GM06990 (cell line): Measurements from ENCODE around the gene SENP5.
"Not testable (repeated sequence)": the region's sequence is repeated elsewhere in the genome, so short reads cannot be mapped to it uniquely, and the experiment has no call there.

Source experiments
- DNase-seq: peaks from one replicate; pipeline ENCODE4 v3.0.0-alpha.2; 2011; ENCODE audit not compliant: insufficient read length; ENCODE audit errors: extremely low read depth
- H3K27me3 ChIP-seq: replicated peaks from 2 replicates; pipeline ENCODE4 v1.6.0; 2011; ENCODE audit warnings: low read length; ENCODE audit not compliant: control insufficient read depth, insufficient read depth
- H3K36me3 ChIP-seq: 2 replicates; pipeline ENCODE4 v1.5.1; 2011; ENCODE audit warnings: low read length; ENCODE audit not compliant: control insufficient read depth, insufficient read depth
- H3K4me3 ChIP-seq: replicated peaks from 2 replicates; pipeline ENCODE4 v1.5.1; 2011; ENCODE audit warnings: low read depth, mild to moderate bottlenecking, control low read depth, low read length
- CTCF ChIP-seq: IDR thresholded peaks from 2 replicates; pipeline ENCODE4 v1.5.1; 2011; ENCODE audit warnings: low read length, control low read depth, mild to moderate bottlenecking, inconsistent platforms; ENCODE audit not compliant: insufficient read depth, poor library complexity, severe bottlenecking

SENP5 gene

DNA sequence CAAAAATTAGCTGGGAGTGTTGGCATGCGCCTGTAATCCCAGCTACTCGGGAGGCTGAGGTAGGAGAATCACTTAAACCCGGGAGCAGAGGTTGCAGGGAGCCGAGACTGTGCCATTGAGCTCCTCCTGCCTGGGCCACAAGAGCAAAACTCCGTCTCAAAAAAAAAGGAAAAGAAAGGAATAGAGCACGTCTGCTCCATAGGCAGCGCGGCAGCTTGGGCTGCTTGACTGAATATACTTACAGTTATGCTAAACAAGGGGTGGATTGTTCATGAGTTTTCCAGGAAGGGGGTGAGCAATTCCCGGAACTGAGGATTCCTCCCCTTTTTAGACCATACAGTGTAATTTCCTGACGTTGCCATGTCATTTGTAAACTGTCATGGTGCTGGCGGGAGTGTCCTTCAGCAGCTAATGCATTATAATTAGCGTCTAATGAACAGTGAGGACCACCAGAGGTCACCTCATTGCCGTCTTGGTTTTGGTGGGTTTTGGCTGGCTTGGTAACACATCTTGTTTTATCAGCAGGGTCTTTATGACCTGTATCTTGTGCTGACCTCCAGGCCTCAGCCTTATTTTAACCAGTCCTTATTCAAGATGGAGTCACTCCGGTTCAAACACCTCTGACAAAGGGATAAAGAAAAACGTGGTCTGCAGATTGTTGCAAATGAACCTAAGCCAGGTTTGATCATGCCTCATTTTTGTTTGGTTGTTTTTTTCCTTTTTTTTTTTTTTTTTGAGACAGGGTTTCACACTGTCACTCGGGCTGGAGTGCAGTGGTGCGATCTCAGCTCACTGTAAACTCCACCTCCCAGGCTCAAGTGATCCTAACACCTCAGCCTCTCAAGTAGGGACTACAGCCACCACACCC is 24.9 kb upstream of the SENP5 start:
- peak; percentile 9 for TF ChIP-seq CTCF

DNA sequence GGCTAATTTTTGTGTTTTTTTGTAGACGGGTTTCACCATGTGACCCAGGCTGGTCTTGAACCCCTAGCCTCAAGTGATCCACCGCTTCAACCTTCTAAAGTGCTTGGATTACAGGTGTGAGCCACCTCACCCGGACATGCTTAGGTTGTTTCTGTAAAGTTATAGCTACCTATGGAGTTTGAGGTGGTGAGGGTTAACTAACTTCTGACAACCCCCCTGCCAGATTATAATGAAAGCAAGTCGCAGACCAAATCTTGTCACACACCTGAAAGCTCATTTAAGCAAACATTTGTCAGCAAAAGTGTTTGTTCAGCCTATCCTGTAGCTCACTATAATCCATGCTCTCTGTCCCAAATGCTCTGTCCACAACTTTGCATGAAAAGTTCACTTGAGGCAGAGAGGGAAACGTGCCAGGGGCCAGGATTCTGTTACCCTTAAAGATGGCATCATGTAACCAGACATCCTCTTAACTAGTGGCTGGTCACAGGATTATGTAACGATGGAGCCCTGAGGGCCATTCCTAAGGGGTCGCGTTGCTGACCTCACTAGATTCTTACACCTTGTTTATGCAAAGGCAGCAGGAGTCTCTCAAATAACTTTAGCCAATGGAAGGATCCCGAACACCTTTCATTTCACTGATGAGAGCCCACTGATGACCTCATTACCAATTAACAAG is 24.1 kb upstream of the SENP5 start:
- no peaks in the 10 kb centered on the region for H3K36me3 ChIP-seq

More for the DNA sequence above, 24.9 kb upstream of the SENP5 start:
- Histone ChIP-seq H3K36me3 (no peaks in the 10 kb centered on the region), H3K4me3 (no peak overlapping the region), H3K27me3 (no peaks in the 10 kb centered on the region)
- no peak for DNase-seq

GRCh38 chr3:196844235-196845219 is 23.2 kb upstream of the SENP5 start:
- not testable (repeated sequence) for DNase-seq, H3K4me3 ChIP-seq

More for the DNA sequence above, 24.1 kb upstream of the SENP5 start:
- no peak for DNase-seq
- no peaks in the 10 kb centered on the region for H3K27me3 ChIP-seq
- no peak overlapping the region for H3K4me3 ChIP-seq
- no peak for TF ChIP-seq CTCF

GRCh38 chr3:196848375-196848774 is 19.3 kb upstream of the SENP5 start:
- not testable (repeated sequence) for H3K36me3 ChIP-seq, H3K4me3 ChIP-seq, DNase-seq, H3K27me3 ChIP-seq

More at GRCh38 chr3:196844235-196845219, 23.2 kb upstream of the SENP5 start:
- not testable (repeated sequence) for H3K27me3 ChIP-seq, H3K36me3 ChIP-seq

DNA sequence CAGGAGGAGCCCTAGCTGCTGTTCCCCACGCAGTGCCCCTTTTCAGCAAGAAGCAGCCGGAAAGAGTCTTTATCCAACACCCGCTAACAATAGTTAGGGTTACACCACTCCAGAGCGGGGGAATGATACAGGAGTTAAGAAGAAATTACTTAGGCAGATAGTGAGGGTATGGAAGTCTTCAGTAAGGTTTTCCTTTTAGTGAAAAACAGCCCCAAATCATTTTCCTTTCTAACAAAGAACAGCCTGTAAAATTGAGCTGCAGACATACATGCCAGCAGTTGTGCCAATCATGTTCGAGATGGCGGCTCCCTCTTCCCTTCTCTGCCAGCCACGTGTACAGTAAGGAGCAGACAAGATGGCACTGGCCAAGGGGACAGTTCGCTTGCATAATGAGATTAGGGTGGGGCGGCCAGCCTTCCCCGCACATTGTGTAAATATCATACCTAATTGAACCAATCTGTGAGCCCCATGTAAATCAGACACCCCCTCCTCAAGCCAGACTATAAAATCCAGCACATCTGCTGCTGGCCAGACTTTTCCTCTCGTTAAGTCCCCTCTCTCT is 18.5 kb upstream of the SENP5 start:
- no peaks in the 10 kb centered on the region for H3K27me3 ChIP-seq
- no peak overlapping the region for H3K4me3 ChIP-seq
- TF ChIP-seq CTCF: no peak
- no peak for DNase-seq
- H3K36me3 ChIP-seq: no peaks in the 10 kb centered on the region

DNA sequence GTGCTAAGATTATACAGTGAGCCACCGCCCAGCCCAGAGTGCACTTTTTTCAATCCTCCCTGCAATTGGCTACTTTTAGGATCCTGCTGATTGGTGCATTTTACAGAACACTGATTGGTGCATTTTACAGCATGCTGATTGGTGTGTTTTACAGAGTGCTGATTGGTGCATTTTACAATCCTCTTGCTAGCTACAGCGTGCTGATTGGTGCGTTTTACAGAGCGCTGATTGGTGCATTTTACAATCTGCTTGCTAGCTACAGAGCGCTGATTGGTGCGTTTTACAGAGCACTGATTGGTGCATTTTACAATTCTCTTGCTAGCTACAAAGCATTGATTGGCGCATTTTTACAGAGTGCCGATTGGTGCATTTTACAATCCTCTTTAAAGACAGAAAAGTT is 4.7 kb upstream of the SENP5 start:
- not testable (repeated sequence) for H3K4me3 ChIP-seq, H3K27me3 ChIP-seq, H3K36me3 ChIP-seq, DNase-seq
